GM12878 (cell line): ENCODE data around the gene FRG2C. TPM values are rescaled to one million over a fixed set of nuclear protein-coding genes. Genes with fewer than 3 reads are reported as not detected.
"Not testable (repeated sequence)": the region's sequence is repeated elsewhere in the genome, so short reads cannot be mapped to it uniquely, and the experiment has no call there.

Experiments
- ATAC-seq: fragments of 200-7000 bp; cut with Tn5 transposase; 3 replicates; pipeline ENCODE4 v1.9.1; 2020; ENCODE audit warnings: mild to moderate bottlenecking, moderate library complexity
- BruUV-seq: library from RNA; stranded (reverse); fragments of 400-500 nt; replicated peaks from 2 replicates; lab custom pipeline; 2021; lab: Mats Ljungman, UMichigan
- CTCF ChIA-PET: fragments of 300-600 bp; sonication (Branson Sonifier 250); formaldehyde crosslinking; extraction: SDS; loops from one replicate; lab custom pipeline; 2021; ENCODE audit warnings: inconsistent platforms; lab: Yijun Ruan, JAX
- POLR2A ChIA-PET: fragments of 350-600 bp; formaldehyde crosslinking; extraction: SDS; loops from one replicate; lab custom pipeline; 2021; ENCODE audit warnings: inconsistent platforms; lab: Charles Lee
- RAD21 ChIA-PET: fragments of 300-600 bp; sonication (Branson Sonifier 250); formaldehyde crosslinking; loops from one replicate; lab custom pipeline; 2023; ENCODE audit warnings: antibody characterized with exemption; ENCODE audit not compliant: unreplicated experiment; lab: Charles Lee
- SMC1A ChIA-PET: fragments of 300-600 bp; sonication (Branson Sonifier 250); formaldehyde crosslinking; loops from one replicate; lab custom pipeline; 2023; ENCODE audit not compliant: unreplicated experiment, uncharacterized antibody; lab: Charles Lee
- DNase-seq: peaks from one replicate; pipeline ENCODE4 v3.0.0-alpha.2; 2011; ENCODE audit warnings: low read depth, low spot score
- FAIRE-seq: peaks from 3 replicates; lab custom pipeline; 2011; peaks lifted over from hg19 to GRCh38; lab: Jason Lieb, UNC
- H2AFZ ChIP-seq: 2 replicates; pipeline ENCODE4 v1.6.0; 2011; ENCODE audit warnings: low read depth, low read length, control low read depth; ENCODE audit not compliant: control insufficient read depth
- H3K27ac ChIP-seq: 2 replicates; pipeline ENCODE4 v1.5.1; 2011; ENCODE audit warnings: control low read depth; ENCODE audit not compliant: control insufficient read depth, insufficient read depth
- H3K27me3 ChIP-seq, 2 experiments: replicated peaks in 1 of 2; 2 replicates each; pipeline versions ENCODE4 v1.6.0 to v1.6.1; 2011; ENCODE audit warnings: low read length in 1 of 2; ENCODE audit not compliant: control insufficient read depth in 2 of 2, insufficient read depth in 2 of 2
- H3K36me3 ChIP-seq, 2 experiments: 2 replicates each; pipeline ENCODE4 v1.5.1; 2011; ENCODE audit warnings: low read length in 1 of 2; ENCODE audit not compliant: control insufficient read depth in 2 of 2, insufficient read depth in 2 of 2
- H3K4me1 ChIP-seq: 2 replicates; pipeline ENCODE4 v1.6.1; 2011; ENCODE audit warnings: mild to moderate bottlenecking, low read length, moderate library complexity, mixed read lengths; ENCODE audit not compliant: control insufficient read depth, insufficient read depth
- H3K4me2 ChIP-seq: 2 replicates; pipeline ENCODE4 v1.6.0; 2011; ENCODE audit warnings: control low read depth; ENCODE audit not compliant: control insufficient read depth, insufficient read depth
- H3K4me3 ChIP-seq: fragments of 200-600 bp; sonication (generic); 2 replicates; pipeline ENCODE4 v1.5.1; 2016
- H3K79me2 ChIP-seq: 2 replicates; pipeline ENCODE4 v1.6.0; 2011; ENCODE audit warnings: low read length; ENCODE audit not compliant: control insufficient read depth, insufficient read depth
- H3K9ac ChIP-seq: 2 replicates; pipeline ENCODE4 v1.8.0; 2011; ENCODE audit warnings: low read length, control low read depth, mixed read lengths; ENCODE audit not compliant: control insufficient read depth, insufficient read depth
- H3K9me3 ChIP-seq: replicated peaks from 3 replicates; pipeline ENCODE4 v1.5.1; 2011; ENCODE audit warnings: mild to moderate bottlenecking, low read length; ENCODE audit not compliant: control insufficient read depth, insufficient read depth
- H4K20me1 ChIP-seq: 2 replicates; pipeline ENCODE4 v1.6.0; 2011; ENCODE audit not compliant: control insufficient read depth, insufficient read depth
- BHLHE40 ChIP-seq, 2 experiments: fragments of 450-650 bp in 1 of 2; IDR thresholded peaks; 2 replicates each; pipeline ENCODE4 v1.6.1; 2011 to 2017; ENCODE audit warnings: low read depth in 2 of 2, borderline replicate concordance in 1 of 2, improper control_type of control experiment in 1 of 2, low read length in 1 of 2, mild to moderate bottlenecking in 1 of 2
- IKZF1 ChIP-seq: fragments of 450-650 bp; conservative IDR thresholded peaks from 2 replicates; pipeline ENCODE4 v1.6.1; 2017; ENCODE audit warnings: antibody characterized with exemption, mild to moderate bottlenecking
- WGBS: methylation state at CpG from one replicate; pipeline ENCODE4 v1.1.6; 2016; ENCODE audit warnings: low lambda C conversion rate; ENCODE audit not compliant: insufficient replicate concordance, insufficient coverage; ENCODE audit errors: missing lambda C conversion rate; 5-methylcytosine and 5-hydroxymethylcytosine counted together
- in situ Hi-C: fragments of 300-500 bp; cut with MboI; formaldehyde crosslinking; loops from 9 replicates; pipeline ENCODE4 v1.14.3; 2018; ENCODE audit warnings: mixed read lengths
- intact Hi-C: fragments of 100-400 bp; cut with micrococcal nuclease; formaldehyde crosslinking; loops from one replicate; pipeline ENCODE4 v1.14.2; 2022; ENCODE audit not compliant: unreplicated experiment
- polyA plus RNA-seq, 11 experiments: library from polyadenylated mRNA; depleted of rRNA in 4 of 11; unstranded in 6 of 11; stranded (reverse) in 5 of 11; fragments of >200 nt; fragmentation: Nextera tagmentation in 4 of 11; fragmentation: Illumina TruSeq in 1 of 11; extraction: Ambion mirVana in 4 of 11; extraction: Trizol in 1 of 11; gene quantifications; 1 replicate in 1 of 11; 2 replicates in 10 of 11; pipeline versions ENCODE4 v1.2.1 to v1.2.3, GENCODE V29; 2011 to 2016; ENCODE audit warnings: inconsistent platforms in 2 of 11, missing spikeins in 2 of 11, low read depth in 1 of 11
- total RNA-seq, 4 experiments: library from RNA; depleted of rRNA in 3 of 4; stranded (reverse); fragments of >200 nt in 3 of 4; fragmentation: Illumina TruSeq in 1 of 4; extraction: Trizol in 1 of 4; gene quantifications; 2 replicates each; pipeline versions ENCODE4 v1.2.1 to v1.2.3, GENCODE V29; 2013 to 2021

FRG2C gene
- total and polyA plus RNA-seq, 10 of the 15 experiments (the other 5 are each of a cell fraction or from before 2014, with no cell fraction given): not detected

DNA sequence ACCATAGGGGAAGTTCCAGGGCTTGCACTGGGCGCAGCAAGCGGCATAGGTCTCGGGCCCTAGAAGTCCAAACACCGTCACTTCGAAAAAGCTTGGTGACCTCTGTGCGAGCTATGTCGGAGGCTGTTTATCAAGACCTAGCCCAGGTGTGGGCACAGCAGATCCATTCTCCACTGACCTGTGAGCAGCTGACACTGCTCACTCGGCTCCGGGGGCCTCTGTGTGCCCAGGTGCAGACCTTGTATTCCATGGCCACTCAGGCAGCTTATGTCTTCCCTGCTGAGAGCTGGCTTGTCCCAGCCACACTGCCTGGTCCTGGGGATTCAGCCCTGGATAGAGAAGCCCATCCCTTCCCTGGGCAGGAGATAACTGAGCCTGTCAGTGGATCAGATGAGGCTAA lies 1.5 kb downstream of the FRG2C start:
- H3K9ac ChIP-seq, H3K4me1 ChIP-seq, H3K9me3 ChIP-seq, ATAC-seq, CTCF ChIA-PET, RAD21 ChIA-PET, H4K20me1 ChIP-seq, H3K4me3 ChIP-seq, SMC1A ChIA-PET, H2AFZ ChIP-seq, H3K27ac ChIP-seq, H3K4me2 ChIP-seq, H3K27me3 ChIP-seq, H3K36me3 ChIP-seq, in situ Hi-C loops, intact Hi-C loops, DNase-seq, FAIRE-seq, BruUV-seq, H3K79me2 ChIP-seq, POLR2A ChIA-PET: not testable (repeated sequence)
- 55% methylated on average over 9 of the region's 9 CpGs for WGBS

DNA sequence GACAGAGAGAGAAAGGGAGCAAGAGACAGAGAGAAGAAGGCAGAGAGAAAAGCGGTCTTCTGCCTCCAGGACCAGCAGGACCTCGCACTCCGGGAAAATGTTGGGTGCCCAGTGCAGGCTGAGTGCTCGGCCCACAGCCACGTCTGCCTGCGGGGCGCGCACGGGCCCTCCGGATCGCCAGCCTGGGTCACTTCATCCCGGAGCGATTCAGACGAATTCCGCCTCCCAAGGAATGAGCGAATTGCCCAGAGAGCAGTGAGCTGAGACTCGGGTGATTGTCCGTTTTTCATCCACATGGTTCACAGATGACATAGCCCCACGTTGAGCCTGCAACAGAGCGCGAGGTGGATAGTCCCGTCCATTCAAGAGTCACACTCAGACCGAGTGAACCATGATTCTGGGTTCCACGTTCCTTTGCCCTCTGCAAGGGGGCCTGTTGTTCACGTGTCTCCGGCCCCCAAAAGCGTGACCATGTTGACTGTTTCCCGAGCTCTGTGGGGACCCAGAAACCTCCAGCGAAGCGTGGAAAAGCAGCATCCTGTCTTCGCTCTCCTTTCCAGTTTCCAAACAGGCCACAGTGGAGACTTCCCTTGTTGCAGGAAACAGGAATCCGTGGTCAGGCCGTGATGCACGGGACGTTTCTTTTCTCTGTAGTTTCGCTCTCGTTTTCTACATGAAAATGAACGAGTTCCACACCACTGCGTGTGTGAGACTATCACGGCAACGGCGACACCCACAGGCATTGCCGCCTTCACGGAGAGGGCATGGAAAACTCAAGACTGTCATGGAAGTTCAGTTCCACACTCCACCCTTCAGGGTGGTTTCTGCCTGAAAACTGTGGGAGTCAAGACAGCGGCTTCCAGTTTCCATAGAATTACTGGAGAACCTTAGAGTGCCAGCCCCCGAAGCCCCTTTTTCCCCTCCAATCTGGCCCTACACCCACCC lies 3.9 kb downstream of the FRG2C start:
- H3K27ac ChIP-seq, RAD21 ChIA-PET, SMC1A ChIA-PET: not testable (repeated sequence)

DNA sequence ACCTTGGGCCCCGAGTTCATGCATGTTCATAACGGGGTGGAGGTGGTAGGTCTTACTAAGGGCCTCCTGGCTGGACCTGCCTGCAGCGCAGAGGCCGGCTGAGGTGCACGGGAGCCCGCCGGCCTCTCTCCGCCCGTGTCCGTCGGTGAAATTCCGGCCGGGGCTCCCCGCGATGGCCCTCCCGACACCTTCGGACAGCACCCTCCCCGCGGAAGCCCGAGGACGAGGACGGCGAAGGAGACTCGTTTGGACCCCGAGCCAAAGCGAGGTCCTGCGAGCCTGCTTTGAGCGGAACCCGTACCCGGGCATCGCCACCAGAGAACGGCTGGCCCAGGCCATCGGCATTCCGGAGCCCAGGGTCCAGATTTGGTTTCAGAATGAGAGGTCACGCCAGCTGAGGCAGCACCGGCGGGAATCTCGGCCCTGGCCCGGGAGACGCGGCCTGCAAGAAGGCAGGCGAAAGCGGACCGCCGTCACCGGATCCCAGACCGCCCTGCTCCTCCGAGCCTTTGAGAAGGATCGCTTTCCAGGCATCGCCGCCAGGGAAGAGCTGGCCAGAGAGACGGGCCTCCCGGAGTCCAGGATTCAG lies 4.7 kb downstream of the FRG2C start:
- SMC1A ChIA-PET, CTCF ChIA-PET, H4K20me1 ChIP-seq, H3K27me3 ChIP-seq, H2AFZ ChIP-seq, DNase-seq, BruUV-seq, H3K36me3 ChIP-seq, H3K27ac ChIP-seq, H3K4me3 ChIP-seq, H3K4me2 ChIP-seq, RAD21 ChIA-PET, H3K9ac ChIP-seq, H3K79me2 ChIP-seq, H3K9me3 ChIP-seq, H3K4me1 ChIP-seq, in situ Hi-C loops, POLR2A ChIA-PET, intact Hi-C loops: not testable (repeated sequence)
- ATAC-seq (peak; percentile 30), FAIRE-seq (peak; percentile 99)
- WGBS: 54% methylated on average over 52 of the region's 53 CpGs

More for the DNA sequence above, 3.9 kb downstream of the FRG2C start:
- BruUV-seq, H3K4me1 ChIP-seq, H3K9me3 ChIP-seq, H3K27me3 ChIP-seq, H2AFZ ChIP-seq, CTCF ChIA-PET, in situ Hi-C loops, POLR2A ChIA-PET, H4K20me1 ChIP-seq, H3K36me3 ChIP-seq, intact Hi-C loops, FAIRE-seq, H3K4me3 ChIP-seq, DNase-seq, H3K4me2 ChIP-seq, H3K9ac ChIP-seq, H3K79me2 ChIP-seq: not testable (repeated sequence)
- TF ChIP-seq IKZF1: peak; percentile 41
- peak in 1 of 2 experiments; percentile 57; a peak in 2 of 4 replicates for TF ChIP-seq BHLHE40 (IDR thresholded peaks at IDR 0.05; ENCODE audit: borderline replicate concordance in 1 of 2, low read depth in 2 of 2, low read length in 1 of 2)
- 34% methylated on average over 46 of the region's 46 CpGs for WGBS
- peak; percentile 35; the same call in 2 of the 3 replicates for ATAC-seq
